Forelimb muscle (tissue), 1 donor: Measurements from ENCODE around the gene SYNE1. TPM values are rescaled to one million over a fixed set of nuclear protein-coding genes. Genes with fewer than 3 reads are reported as not detected.

Experiments
- DNase-seq: peaks from one replicate; pipeline ENCODE4 v3.0.0-alpha.2; 2013; ENCODE audit warnings: low read depth
- polyA plus RNA-seq: library from polyadenylated mRNA; unstranded; fragments of 120-200 nt; gene quantifications from one replicate; pipeline ENCODE4 v1.2.1, GENCODE V29; 2013; ENCODE audit not compliant: insufficient read length

Gene SYNE1
- polyA plus RNA-seq, 1 donor, result 97.1 TPM

DNA sequence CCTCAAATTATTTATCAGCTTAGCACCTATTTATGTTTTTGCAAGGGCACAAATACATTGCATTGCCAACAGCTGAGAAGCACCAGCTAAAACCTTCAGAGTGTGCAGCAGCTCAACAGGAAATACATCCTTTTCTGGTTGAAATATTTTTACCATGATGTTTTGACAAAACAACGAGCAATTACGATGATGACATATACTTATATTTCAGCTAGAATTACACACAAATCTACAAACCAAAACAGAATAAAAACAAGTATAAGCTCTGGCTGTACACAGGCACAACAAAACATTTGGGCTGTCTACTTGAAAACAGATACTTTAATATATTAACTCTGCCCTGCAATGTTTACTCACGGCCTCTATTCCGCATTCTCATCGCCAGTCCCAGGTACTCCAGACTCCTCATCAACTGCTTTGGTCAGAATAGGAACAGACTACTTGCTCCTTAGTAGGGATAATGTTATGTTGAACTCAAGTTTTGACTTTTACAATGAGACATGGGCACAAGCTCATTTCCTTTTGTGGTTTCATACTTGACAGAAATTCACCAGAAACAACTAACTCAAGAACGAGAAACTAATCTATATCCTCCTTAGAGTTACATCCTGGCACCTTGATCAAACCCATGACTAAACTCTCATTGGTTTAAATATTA, 452.1 kb downstream of the SYNE1 start:
- DNase-seq, result no peak

- DNase-seq, result no peak
Measured at GRCh38 chr6:152184573-152184916, 452.6 kb downstream of the SYNE1 start.

DNA sequence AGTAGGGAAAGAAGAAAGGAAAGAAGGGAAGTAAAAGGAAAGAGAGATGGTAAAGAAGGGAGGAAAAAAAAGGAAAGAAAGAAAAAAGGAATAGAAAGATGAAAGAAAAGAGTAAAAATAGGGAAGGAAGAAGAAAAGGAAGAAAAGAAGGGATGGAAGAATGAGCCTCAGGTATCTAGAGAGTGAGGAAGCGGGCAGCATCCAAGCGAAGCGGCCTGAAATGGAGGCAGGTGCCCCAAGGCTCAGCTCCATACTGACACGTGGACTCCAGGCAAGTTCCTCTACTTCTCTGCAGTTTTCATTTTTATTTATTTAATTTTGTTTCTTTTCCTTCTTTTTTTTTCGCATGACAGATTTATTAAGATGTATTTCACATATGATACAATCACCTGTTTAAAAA, 456.6 kb downstream of the SYNE1 start:
- DNase-seq, result no peak

DNA sequence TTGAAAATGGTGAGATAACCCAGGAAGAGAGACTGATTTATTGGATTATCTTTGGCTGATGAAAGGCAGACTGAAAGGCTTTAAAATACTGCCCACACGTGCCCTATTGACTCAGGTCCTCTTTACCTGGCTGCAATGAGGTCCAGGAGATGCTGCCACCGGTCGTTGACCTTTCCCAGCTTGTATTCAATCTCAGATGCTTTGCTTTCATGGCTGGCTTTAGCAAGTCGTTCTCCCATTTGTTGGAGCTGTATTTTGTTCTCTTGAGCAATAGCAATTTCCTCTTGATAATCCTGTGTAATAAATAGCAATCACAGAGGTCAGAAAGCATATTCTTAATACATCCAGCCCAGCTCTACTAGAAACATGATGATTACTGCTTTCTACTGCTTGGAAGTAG, 460.9 kb downstream of the SYNE1 start:
- no peak for DNase-seq

DNA sequence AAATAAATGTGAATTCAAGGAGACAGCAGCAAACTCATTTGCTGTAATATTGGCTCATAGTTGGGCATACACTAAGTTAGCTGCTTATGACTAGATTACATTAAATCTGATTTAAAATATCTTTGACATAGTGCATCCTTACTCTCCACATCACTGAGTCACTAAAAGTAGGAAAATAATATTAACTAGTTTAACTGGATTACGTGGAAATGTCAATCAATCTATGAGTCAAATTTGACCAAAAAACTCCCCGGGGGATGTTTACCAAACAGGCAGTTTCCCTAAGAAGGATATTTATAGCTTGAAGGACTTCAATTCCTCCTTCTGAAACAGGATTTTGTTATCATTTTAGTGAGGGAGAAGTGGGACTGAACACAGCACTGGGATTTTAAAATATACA, 463.2 kb downstream of the SYNE1 start:
- DNase-seq, result no peak

GRCh38 chr6:152173321-152173720, 463.8 kb downstream of the SYNE1 start:
- DNase-seq, result no peak

DNA sequence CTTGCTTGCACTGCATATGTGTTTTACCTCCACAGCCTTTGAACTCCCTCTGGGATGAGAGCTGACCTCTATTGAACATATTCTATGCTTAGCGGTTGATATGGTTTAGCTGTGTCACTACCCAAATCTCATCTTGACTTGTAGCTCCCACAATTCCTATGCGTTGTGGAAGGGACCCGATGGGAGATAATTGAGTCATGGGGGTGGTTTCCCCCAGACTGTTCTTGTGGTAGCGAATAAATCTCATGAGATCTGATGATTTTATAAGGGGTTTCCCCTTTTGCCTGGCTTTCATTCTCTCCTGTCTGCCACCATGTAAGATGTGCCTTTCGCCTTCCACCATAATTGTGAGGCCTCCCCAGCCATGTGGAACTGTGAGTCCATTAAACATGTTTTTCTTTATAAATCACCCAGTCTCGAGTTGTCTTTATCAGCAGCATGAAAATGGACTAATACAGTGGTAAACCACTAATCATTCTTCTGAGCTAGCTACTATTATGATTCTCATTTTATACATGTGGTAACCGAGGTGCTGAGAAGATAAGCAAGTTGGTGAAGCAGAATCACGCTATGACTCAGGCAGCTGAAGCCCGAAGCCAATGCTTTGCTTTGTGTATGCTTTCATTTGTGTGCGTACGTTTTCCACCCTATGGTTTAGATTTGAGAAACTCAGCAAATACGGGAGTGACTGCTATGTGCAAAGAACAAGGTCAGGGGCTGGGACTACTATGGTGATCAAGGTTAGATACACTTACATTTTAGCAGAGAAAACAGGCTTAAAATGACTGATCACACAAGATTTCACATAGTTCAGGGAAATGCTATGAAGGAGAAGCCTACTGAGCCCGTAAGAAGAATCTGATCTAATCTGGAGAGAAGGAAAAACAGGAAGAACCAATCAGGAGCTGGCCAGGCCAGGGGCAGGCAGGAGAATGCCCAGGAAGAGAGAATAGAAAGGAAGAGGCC, 466.2 kb downstream of the SYNE1 start:
- DNase-seq, result no peak

DNA sequence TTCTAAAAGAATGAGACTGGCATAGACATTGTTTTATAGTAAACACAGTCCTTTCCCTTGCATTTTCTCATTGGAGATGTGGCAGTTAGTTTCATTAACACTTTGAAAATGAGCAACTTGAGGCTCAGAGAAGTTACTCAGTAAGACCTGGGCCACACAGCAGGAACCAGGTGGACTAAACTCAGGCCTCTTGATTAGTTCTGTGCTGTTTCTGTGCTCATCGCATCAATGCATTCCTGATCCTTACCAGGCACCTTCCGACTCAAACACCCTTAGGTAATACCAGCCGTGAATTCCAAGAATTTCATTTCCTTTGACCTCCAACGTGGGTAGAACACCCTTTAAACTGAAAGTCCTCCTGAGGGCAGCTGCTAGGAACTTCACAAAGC, 466.9 kb downstream of the SYNE1 start:
- no peak for DNase-seq

- no peak for DNase-seq
Measured at GRCh38 chr6:152167641-152168603, 469.2 kb downstream of the SYNE1 start.

DNA sequence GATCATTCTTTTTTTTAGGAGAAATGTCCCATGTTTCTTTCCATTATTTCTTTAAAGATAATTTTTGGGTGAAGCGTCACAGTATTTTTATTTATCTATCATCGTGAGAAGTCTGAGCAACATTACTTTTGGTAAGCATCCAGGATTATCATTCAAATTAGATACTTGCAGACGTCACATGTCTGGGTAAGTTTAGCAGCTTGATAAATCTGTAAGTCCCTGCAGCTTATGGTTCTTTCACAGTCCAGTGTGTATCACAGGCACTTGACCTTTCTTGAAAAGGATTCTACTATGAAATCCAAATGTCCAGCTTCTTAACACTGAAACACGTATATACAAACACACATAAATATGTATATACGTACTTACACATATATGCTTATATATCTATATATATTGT, 470.3 kb downstream of the SYNE1 start:
- no peak for DNase-seq

DNA sequence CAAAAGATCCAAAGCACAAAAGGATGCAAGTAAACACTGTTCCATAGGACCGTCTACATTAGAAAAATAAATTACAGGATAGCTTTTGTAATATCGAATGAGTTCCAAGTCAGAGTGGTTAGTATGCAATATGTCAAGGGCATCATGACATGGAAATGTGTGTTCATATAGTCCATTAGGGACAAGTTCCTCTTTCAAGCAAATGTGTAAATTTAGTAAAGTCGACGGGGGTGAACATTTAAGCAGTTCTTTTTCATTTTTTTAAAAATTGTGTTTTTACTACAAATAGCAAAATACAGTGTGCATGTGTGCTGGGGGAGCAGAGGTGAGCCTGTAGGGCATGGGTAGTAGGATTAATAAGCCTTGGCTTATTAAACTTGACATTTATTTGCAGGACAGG, 470.7 kb downstream of the SYNE1 start:
- no peak for DNase-seq

GRCh38 chr6:152164957-152165356, 472.2 kb downstream of the SYNE1 start:
- DNase-seq, result no peak

DNA sequence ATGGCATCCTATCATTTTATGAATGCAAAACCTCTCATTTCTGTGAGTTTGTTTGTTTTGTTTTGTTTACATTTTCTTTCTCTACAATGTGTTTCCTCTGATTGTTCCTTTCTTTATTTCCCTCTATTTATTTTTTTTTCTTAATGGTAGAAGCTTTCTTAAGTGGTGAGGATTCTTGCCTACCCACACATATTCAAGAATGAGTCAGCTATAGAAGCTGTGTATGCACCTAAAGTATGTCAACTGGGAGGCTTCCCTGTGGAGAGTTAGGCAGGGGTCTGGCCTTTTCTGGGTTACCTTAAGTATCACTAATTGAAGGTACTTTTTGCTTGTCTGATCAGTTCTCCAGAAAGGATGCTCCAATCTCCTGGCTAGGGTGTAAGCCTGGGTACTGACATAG, 475.7 kb downstream of the SYNE1 start:
- no peak for DNase-seq

- DNase-seq, result no peak
Measured at GRCh38 chr6:152160346-152160745, 476.8 kb downstream of the SYNE1 start.

DNA sequence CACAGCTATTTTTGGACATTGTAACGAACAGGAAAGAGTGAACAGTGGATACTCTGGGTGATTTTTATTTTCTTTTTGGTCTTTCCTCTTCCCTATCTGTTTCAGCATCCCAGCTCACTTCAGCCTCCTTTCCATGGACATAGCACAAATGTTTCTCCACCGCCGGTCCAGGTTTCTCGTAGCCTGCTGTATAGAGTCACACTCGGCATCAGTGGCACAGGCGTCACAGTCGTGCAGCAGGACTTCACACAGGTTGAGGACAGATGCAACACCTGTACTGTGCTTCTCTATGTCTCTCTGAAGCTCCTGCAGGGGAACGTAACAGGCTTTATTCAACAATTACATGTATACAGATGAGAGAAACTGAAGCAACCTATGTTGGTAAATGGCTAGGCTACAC, 481.4 kb downstream of the SYNE1 start:
- no peak for DNase-seq

DNA sequence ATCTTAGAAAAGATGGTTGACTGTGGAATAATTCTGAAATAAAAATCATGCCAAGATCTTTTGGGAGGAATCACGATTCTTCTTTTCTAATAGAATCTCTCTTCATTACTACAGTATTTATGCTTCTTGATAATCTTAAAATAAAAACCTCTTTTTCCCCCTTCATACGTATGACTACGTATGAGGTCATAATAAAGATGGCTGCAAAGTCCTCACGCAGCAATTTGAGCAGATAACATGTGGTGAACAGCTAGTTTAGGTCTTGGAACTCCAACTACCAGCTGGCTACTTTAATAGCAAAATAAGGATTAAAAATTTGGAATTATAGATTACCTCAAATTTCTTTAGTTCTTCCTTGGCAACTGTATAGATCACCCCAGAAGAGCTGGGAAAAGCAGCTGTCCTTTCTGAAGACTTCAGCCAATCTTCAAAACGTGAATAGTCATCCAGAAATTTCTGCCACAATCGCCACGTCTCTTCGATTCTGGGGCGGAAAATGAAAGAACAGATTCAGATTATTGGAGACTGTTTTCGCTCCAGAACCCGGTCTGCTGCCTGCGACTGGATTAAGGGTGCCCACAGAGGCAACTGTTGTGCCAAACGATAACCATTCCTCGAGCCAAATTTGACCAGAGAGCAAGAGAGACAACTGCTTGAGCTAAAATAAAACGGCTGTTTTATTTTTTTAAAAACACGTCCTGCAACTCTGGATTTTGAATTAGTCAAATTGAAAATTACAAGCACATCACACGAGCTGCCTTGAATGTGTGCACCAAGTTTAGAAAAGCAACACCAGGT, 482.4 kb downstream of the SYNE1 start:
- DNase-seq, result no peak

- no peak for DNase-seq
Measured at GRCh38 chr6:152151920-152152319, 485.2 kb downstream of the SYNE1 start.

DNA sequence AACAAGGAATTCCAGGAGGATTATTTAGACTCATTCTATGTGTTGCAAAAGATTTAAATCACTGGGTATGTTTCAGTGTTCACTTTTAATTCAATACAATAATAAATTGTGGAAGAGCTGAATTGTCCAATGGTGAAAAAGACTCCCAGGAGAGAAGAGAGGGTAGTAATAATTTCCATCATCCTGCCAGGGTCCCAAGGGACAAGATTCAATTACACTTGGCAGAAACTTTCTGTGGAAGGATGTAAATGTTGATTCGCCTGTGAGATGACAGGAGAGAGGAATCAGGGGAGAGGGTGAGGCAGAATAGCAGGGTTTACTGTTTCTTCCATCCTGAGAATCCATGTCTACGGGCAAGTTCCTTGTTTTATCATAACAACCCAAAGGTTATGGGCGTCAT, 487.0 kb downstream of the SYNE1 start:
- DNase-seq, result no peak

DNA sequence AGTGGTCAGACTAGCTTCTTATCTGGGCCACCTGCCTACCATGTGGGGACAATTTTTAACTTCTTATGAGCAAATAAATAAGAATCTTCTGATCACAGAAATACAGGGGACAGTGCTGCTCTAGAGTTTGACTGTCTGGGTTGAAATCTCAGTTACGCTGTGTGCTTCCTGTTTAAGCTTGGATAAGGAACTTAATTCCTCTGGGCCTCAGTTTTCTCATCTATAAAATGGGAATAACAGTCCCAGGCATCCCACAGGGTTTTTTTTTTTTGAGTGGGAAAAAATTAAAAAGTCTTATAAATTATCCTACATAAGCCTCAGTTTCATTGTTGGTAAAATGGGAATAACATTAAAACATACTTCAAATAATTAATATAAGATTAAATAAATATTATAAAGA, 488.8 kb downstream of the SYNE1 start:
- DNase-seq, result no peak

GRCh38 chr6:152147269-152147668, 489.9 kb downstream of the SYNE1 start:
- no peak for DNase-seq

DNA sequence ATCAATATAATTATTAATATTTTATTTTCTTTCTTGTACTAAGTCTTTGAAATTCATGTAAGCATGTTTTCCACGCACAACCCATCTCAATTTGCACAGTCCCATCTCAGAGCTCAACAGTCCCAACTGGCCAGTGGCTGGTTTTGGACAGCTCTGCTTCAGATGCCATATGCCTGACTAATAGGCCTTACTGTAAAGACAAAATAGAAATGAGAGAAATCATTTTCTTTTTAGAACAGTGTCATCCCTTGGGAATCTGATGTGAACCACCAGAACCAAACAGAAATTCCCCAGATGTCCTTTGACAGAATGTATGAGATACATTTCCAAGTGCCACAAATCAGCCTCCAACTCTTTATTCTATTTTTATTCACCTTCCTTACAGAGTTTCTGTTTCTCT, 490.8 kb downstream of the SYNE1 start:
- no peak for DNase-seq
